NCI-H2227 (cell line): ENCODE results near the gene ABCB4.

Source experiments
- DNase-seq: peaks from one replicate; lab custom pipeline; 2025; ENCODE audit not compliant: unreplicated experiment; lab: John Stamatoyannopoulos, UW

The ABCB4 gene

DNA sequence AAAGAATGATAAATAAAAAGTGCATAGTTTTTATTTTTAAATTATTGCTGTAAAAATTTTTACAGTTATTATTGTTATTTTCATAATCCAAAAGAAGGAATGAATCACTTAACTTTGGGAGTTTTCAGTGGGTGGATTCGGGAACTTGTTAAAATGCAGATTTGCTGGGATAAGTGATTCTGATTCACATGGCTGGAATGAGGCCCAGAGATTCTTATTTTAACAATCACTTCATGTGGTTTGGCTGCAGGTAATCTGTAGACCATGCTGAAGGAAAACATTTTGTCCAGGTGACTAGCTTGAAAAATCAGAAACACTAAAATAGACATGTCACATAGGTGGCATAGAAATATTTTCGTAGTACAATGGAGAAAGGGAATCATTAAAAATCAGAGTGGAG, 116.1 kb downstream of the ABCB4 start:
- no peak for DNase-seq

DNA sequence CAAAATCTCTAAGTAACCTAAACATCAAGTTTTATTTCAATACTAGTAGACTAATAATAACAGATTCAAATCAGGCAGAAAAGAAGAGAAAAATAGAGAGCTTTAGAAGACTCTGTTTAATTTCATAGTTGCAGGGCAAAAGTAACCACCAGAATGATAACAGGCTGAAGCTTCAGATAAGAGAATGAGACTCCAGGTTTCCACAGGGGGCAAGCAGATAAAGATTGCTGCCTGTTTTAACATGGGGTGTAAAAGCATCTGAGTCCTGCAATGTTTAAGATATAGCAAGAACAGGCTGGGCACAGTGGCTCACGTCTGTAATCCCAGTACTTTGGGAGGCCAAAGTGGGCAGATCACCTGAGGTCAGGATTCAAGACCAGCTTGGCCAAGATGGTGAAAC, 119.0 kb downstream of the ABCB4 start:
- no peak for DNase-seq

DNA sequence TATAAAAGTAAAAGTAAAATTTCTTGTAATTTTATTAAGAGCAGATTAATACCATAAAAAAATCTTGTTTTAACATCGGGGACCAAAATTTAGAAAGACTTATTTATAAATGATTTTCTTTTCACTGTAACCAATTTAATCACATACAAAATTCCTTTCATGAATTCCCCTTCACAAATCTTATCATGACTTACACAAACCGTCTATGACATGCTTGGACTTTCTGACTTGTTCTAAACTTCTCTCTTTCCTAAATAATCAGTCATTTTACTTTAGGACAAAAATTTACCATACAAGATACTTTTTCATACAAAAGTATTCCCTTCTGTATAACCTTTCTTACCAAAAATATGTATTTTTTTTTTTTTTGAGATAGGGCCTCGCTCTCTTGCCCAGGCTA, 120.7 kb downstream of the ABCB4 start:
- peak; percentile 13 for DNase-seq
